Measurements from ENCODE around the gene CRTC3. TPM values are rescaled to one million over a fixed set of nuclear protein-coding genes. Genes with fewer than 3 reads are reported as not detected.

CRTC3 gene
- total and polyA plus RNA-seq, 2 donors (not counting 3 experiments of a cell fraction or from before 2014, with no cell fraction given) = 16.2 to 26.4 TPM

GRCh38 chr15:90624278-90624981 is 94.7 kb downstream of the CRTC3 start:
- no peak for FAIRE-seq
- Histone ChIP-seq H3K36me3 (ENCODE audit: control insufficient read depth in 2 of 2, extremely low read depth in 1 of 2, insufficient read depth in 2 of 2, low read length in 2 of 2) (peaks cover 4 to 21% of the 10 kb centered on the region in 2 experiments), H3K4me3 (replicated peaks in 1 of 3; ENCODE audit: insufficient read depth in 1 of 3, low read depth in 1 of 3, low read length in 3 of 3) (no peak overlapping the region), H4K20me1 (replicated peaks; ENCODE audit: control insufficient read depth, extremely low read depth, insufficient read depth, low read length) (no peaks in the 10 kb centered on the region), H3K79me2 (ENCODE audit: control insufficient read depth, insufficient read depth, low read length) (no peaks in the 10 kb centered on the region), H3K27ac (ENCODE audit: insufficient read depth, low read depth, low read length) (no peak overlapping the region), H3K27me3 (ENCODE audit: control insufficient read depth in 2 of 2, insufficient read depth in 2 of 2, low read length in 2 of 2) (no peaks in the 10 kb centered on the region), H3K9ac (replicated peaks; ENCODE audit: extremely low read depth, insufficient read depth, low read length) (no peak overlapping the region), H3K9me1 (replicated peaks; ENCODE audit: control insufficient read depth, extremely low read depth, insufficient read depth, low read length) (no peaks in the 10 kb centered on the region), H3K4me2 (ENCODE audit: insufficient read depth, low read length) (no peak overlapping the region), H3K4me1 (ENCODE audit: control insufficient read depth, extremely low read depth, insufficient read depth, low read length) (peaks cover 5% of the 10 kb centered on the region), H3K9me3 (replicated peaks; ENCODE audit: control insufficient read depth, insufficient read depth, low read length) (no peaks in the 10 kb centered on the region), H2AFZ (ENCODE audit: low read depth, low read length) (no peak overlapping the region)
- ChIA-PET CTCF (no interaction called here), POLR2A (no interaction called here)
- intact Hi-C loops (cut with micrococcal nuclease) (no loop called here), dilution Hi-C loops (cut with MboI; ENCODE audit: extremely low pct_ligation_motif_present, low sequenced_read_pairs) (no loop called here)
- TF ChIP-seq MYC (IDR thresholded peaks at IDR 0.05; ENCODE audit: low read depth, low read length) = no peak
- TF ChIP-seq POLR2A (IDR thresholded peaks at IDR 0.05; ENCODE audit: low read depth, low read length) = no peak
- no peak for TF ChIP-seq GATA2 (IDR thresholded peaks at IDR 0.05; ENCODE audit: insufficient read depth, insufficient read length, low read depth, low read length)
- no peak for TF ChIP-seq JUN (IDR thresholded peaks at IDR 0.05; ENCODE audit: borderline replicate concordance, insufficient read depth, insufficient read length, low read depth)
- no peak for TF ChIP-seq MAX (IDR thresholded peaks at IDR 0.05; ENCODE audit: insufficient read depth, insufficient read length)
- TF ChIP-seq POLR2AphosphoS5 (IDR thresholded peaks at IDR 0.05; ENCODE audit: insufficient read depth, low read depth, low read length) = no peak
- TF ChIP-seq CTCF (IDR thresholded peaks at IDR 0.05; ENCODE audit: extremely low read depth in 1 of 2, insufficient read depth in 1 of 2, low read depth in 1 of 2, low read length in 2 of 2) = no peak
- no peak for TF ChIP-seq FOS (IDR thresholded peaks at IDR 0.05; ENCODE audit: borderline replicate concordance, insufficient read depth, low read length)
- TF ChIP-seq EZH2 (IDR thresholded peaks at IDR 0.05; ENCODE audit: borderline replicate concordance, low read depth, low read length, severe bottlenecking) = no peak
- no TSS peak for BruUV-seq (replicated peaks)
- DNase-seq (ENCODE audit: low read depth, low spot score) = no peak
